ENCODE results near the gene WDR26.
"Not testable (repeated sequence)": the region's sequence is repeated elsewhere in the genome, so short reads cannot be mapped to it uniquely, and the experiment has no call there.

Gene WDR26

GRCh38 chr1:224352436-224353085, 82.0 kb downstream of the WDR26 start:
- DNase-seq: not testable (repeated sequence)

- not testable (repeated sequence) for DNase-seq
These were observed 84.9 kb downstream of the WDR26 start for GRCh38 chr1:224349716-224350115.

GRCh38 chr1:224348137-224348536, 86.5 kb downstream of the WDR26 start:
- no peak for DNase-seq

- DNase-seq: no peak
These were observed 90.9 kb downstream of the WDR26 start for GRCh38 chr1:224343679-224344078.

- not testable (repeated sequence) for DNase-seq
These were observed 93.9 kb downstream of the WDR26 start for GRCh38 chr1:224340453-224341384.

- DNase-seq: no peak
These were observed 95.1 kb downstream of the WDR26 start for GRCh38 chr1:224339442-224340033.

- no peak for DNase-seq
These were observed 96.3 kb downstream of the WDR26 start for GRCh38 chr1:224338150-224338838.
